Urinary bladder (tissue), 4 donors: ENCODE results near the gene CDK5RAP1. TPM values are rescaled to one million over a fixed set of nuclear protein-coding genes. Genes with fewer than 3 reads are reported as not detected.

ENCODE experiments used
- DNase-seq: peaks from one replicate; pipeline ENCODE4 v3.0.0-alpha.2; 2015; ENCODE audit errors: extremely low spot score
- H3K27ac ChIP-seq: one replicate; pipeline ENCODE4 v1.5.1; 2013; ENCODE audit warnings: low read depth, mild to moderate bottlenecking, moderate library complexity
- H3K36me3 ChIP-seq: one replicate; pipeline ENCODE4 v1.6.1; 2013; ENCODE audit warnings: mild to moderate bottlenecking, moderate library complexity; ENCODE audit not compliant: insufficient read depth
- H3K4me1 ChIP-seq: one replicate; pipeline ENCODE4 v1.6.1; 2013; ENCODE audit warnings: mild to moderate bottlenecking, moderate library complexity; ENCODE audit not compliant: insufficient read depth
- H3K4me3 ChIP-seq: one replicate; pipeline ENCODE4 v1.5.1; 2013; ENCODE audit warnings: low read depth, low read length
- WGBS: extraction: QIAGEN DNeasy Blood & Tissue Kit; methylation state at CpG from one replicate; pipeline ENCODE4 v1.1.7; 2013; 5-methylcytosine and 5-hydroxymethylcytosine counted together
- polyA plus RNA-seq: library from polyadenylated mRNA; stranded (reverse); fragments of 200-250 nt; gene quantifications from one replicate; pipeline ENCODE4 v1.2.3, GENCODE V29; 2013
- total RNA-seq: library from RNA; depleted of rRNA; stranded (reverse); fragments of >200 nt; gene quantifications from one replicate; pipeline ENCODE4 v1.2.3, GENCODE V29; 2014
- donor health status: healthy with polysubstance abuse.
- donor health status: healthy.

CDK5RAP1 gene
- total and polyA plus RNA-seq, 2 donors: 16.5 to 22.6 TPM

GRCh38 chr20:33320006-33320405, 81.3 kb downstream of the CDK5RAP1 start:
- H3K4me3 ChIP-seq: no peak overlapping the region
- H3K36me3 ChIP-seq: no peaks in the 10 kb centered on the region
- WGBS: 76% methylated on average over 10 of the region's 10 CpGs
- no peak for DNase-seq
- H3K27ac ChIP-seq: no peak overlapping the region
- H3K4me1 ChIP-seq: no peaks in the 10 kb centered on the region

DNA sequence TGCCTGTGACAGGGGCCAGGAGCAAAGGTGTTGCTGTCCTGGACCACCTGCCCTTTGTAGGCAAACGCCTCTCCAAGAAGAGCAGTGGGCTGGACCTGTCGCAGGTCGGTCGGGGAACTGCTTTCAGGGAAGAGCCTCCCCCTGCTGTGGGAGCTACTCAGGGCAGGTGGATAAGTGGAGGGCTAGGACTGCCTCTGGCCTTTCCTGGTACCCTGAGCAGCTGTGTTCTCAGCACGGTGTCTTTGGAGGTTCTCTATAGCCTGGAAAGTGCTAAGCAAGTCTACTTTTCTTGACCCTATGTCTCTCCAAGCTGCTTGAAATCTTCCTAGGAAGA, 83.3 kb downstream of the CDK5RAP1 start:
- 24% methylated on average over 5 of the region's 5 CpGs for WGBS
- DNase-seq: no peak
- Histone ChIP-seq H3K27ac (no peak overlapping the region), H3K4me3 (no peak overlapping the region), H3K4me1 (no peaks in the 10 kb centered on the region), H3K36me3 (no peaks in the 10 kb centered on the region)

DNA sequence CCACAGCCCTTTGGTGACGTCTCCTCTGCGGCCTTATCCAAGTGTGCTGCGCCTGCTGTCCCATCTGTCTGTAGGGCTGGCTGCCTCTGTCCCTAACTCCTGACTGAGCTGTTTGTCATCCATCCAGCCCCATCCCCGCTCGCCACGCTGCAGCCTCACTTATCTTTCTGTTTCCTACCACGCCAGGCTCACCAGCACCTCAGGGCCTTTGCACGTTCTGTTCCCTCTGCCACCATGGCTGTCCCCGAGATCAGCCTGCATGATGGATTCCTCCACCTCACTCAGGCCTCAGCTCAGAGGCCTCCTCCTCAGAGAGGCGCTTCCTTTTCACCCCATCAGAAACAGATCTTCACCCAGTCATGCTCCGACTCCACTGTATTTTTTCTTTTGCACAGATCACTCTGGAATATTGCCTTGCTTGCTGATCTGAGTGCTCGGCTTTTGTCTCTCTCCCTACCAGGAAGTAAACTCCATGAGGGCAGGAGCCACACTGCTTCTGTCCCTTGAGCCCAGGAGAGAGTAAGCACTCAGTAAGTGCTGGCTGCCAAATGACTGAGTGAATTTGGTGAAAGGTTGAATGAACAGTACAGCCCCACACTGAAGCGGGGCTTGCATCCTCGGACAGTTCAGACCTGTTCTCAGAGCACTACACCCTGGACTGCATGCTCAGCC, 83.8 kb downstream of the CDK5RAP1 start:
- no peaks in the 10 kb centered on the region for H3K36me3 ChIP-seq
- no peak for DNase-seq
- WGBS: 88% methylated on average over 14 of the region's 14 CpGs
- no peak overlapping the region for H3K4me3 ChIP-seq
- H3K27ac ChIP-seq: no peak overlapping the region
- no peaks in the 10 kb centered on the region for H3K4me1 ChIP-seq

DNA sequence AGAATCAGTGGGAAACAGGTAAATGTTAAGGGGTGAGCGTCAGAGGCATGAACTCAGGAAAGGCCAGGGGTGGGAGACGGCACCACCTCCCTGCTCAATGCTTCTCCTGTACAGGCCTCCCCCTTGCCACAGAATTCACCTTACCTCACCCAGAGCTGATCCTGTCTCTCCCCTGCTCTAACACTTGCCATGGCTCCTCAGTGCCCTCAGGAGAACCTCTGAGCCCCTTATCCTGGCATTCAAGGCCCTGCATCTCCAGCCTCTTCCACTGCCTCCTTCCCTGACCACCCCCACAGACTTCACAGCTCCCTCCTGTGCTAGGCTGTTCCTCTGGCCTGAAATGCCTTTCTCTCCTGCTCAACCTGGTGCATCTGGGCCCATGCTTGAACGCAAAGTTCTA, 84.4 kb downstream of the CDK5RAP1 start:
- no peak for DNase-seq
- WGBS: 80% methylated on average over 3 of the region's 3 CpGs
- H3K4me3 ChIP-seq: no peak overlapping the region
- H3K27ac ChIP-seq: no peak overlapping the region
- no peaks in the 10 kb centered on the region for H3K4me1 ChIP-seq
- no peaks in the 10 kb centered on the region for H3K36me3 ChIP-seq

- H3K27ac ChIP-seq: no peak overlapping the region
- H3K36me3 ChIP-seq: no peaks in the 10 kb centered on the region
- no peaks in the 10 kb centered on the region for H3K4me1 ChIP-seq
- no peak overlapping the region for H3K4me3 ChIP-seq
- WGBS: 75% methylated on average over 5 of the region's 5 CpGs
- no peak for DNase-seq
These were observed 85.0 kb downstream of the CDK5RAP1 start for GRCh38 chr20:33316343-33316742.

DNA sequence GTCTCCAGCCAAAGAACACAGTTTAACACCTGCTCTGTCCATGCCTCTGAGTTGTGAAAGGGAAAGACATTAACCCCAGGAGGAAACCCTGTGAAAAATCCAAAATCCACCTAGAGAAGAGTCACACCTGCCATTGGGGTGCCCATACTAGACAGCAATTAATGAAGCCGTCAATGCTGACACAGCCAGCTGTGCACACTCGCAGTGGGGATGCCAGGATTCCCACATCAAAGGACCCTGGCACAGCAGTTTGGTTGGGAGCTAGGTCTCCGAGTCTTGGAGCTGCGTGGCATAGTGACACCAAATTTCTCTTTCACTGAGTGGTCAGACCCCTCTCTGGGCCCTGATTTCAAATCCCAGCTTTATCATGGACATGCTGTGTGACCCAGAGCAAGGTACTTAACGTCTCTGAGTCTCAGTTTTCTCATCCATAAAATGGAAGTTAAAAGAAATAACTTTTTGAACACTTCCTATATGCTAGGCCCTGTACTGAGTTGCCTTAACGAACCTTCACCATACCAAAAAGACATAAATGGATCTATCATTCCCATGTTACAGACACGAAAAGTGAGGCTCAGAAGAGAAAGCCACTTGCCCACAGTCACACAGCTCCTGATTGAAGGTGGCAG, 87.5 kb downstream of the CDK5RAP1 start:
- H3K27ac ChIP-seq: no peak overlapping the region
- 87% methylated on average over 7 of the region's 7 CpGs for WGBS
- H3K4me3 ChIP-seq: no peak overlapping the region
- no peaks in the 10 kb centered on the region for H3K36me3 ChIP-seq
- no peak for DNase-seq
- no peaks in the 10 kb centered on the region for H3K4me1 ChIP-seq

- Histone ChIP-seq H3K4me3 (no peak overlapping the region), H3K4me1 (no peaks in the 10 kb centered on the region), H3K36me3 (no peaks in the 10 kb centered on the region), H3K27ac (no peak overlapping the region)
- 86% methylated on average over 11 of the region's 11 CpGs for WGBS
- DNase-seq: no peak
These were observed 88.7 kb downstream of the CDK5RAP1 start for GRCh38 chr20:33312583-33312982.

DNA sequence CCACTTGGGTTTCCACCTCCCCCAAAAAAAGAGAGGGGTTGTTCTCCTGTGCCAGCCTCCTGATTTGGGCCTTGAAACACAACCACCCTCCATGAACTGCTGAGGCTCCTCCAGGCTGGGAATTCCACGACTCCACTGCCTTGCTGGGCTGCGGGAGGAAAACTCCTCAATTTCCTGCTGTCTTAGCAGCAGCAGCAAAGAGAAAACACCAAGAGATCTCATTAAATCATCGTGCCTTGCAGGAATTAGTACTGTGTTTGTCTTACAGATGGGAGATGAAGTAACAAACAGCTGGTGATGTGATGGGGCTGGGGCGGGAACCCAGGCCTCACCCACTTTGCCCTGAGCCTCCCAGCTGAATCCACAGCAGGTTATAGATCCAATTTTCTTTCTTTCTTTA, 89.3 kb downstream of the CDK5RAP1 start:
- H3K4me3 ChIP-seq: no peak overlapping the region
- DNase-seq: no peak
- WGBS: 51% methylated on average over 4 of the region's 4 CpGs
- no peaks in the 10 kb centered on the region for H3K36me3 ChIP-seq
- H3K4me1 ChIP-seq: no peaks in the 10 kb centered on the region
- H3K27ac ChIP-seq: no peak overlapping the region

DNA sequence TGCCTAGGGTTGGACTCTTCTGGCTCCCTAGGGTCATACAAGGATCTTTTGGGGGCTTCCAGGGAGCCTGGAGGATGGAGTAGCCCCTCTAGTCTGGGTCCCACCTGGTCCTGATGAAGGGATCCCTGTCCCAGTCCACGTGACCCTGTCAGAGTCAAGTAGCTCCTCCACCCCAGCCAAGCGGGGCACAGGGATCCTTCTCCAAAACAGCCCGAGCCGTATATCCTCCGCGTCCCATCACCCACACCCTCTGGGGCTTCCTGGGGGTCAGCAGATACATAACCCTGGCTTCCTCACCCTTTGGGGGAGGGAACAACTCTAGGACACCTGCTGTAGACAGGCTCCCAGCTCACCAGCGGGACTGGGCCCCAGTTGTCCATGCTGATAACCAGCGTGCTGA, 90.3 kb downstream of the CDK5RAP1 start:
- Histone ChIP-seq H3K4me3 (no peak overlapping the region), H3K36me3 (no peaks in the 10 kb centered on the region), H3K27ac (no peak overlapping the region), H3K4me1 (no peaks in the 10 kb centered on the region)
- DNase-seq: no peak
- 82% methylated on average over 8 of the region's 8 CpGs for WGBS

- 75% methylated on average over 6 of the region's 6 CpGs for WGBS
- Histone ChIP-seq H3K27ac (no peak overlapping the region), H3K4me1 (no peaks in the 10 kb centered on the region), H3K4me3 (no peak overlapping the region), H3K36me3 (no peaks in the 10 kb centered on the region)
- no peak for DNase-seq
These were observed 90.9 kb downstream of the CDK5RAP1 start for GRCh38 chr20:33310327-33310899.

- no peak overlapping the region for H3K27ac ChIP-seq
- 20% methylated on average over 2 of the region's 2 CpGs for WGBS
- no peak for DNase-seq
- no peaks in the 10 kb centered on the region for H3K36me3 ChIP-seq
- no peak overlapping the region for H3K4me3 ChIP-seq
- H3K4me1 ChIP-seq: no peaks in the 10 kb centered on the region
These were observed 91.7 kb downstream of the CDK5RAP1 start for GRCh38 chr20:33309631-33310030.

Other genes with a start within 250 kb of the CDK5RAP1 start
- gene BPIFA2, start 233.4 kb downstream of the CDK5RAP1 start, total RNA-seq: not detected
- gene BPIFA2, start 233.4 kb downstream of the CDK5RAP1 start, polyA plus RNA-seq: not detected
- not detected for gene BPIFA3, start 184.2 kb downstream of the CDK5RAP1 start, total RNA-seq
- not detected for gene BPIFA3, start 184.2 kb downstream of the CDK5RAP1 start, polyA plus RNA-seq
- gene BPIFA1, start 165.5 kb downstream of the CDK5RAP1 start, total RNA-seq: not detected
- not detected for gene BPIFA1, start 165.5 kb downstream of the CDK5RAP1 start, polyA plus RNA-seq
- not detected for gene BPIFB1, start 118.3 kb downstream of the CDK5RAP1 start, total RNA-seq
- gene BPIFB1, start 118.3 kb downstream of the CDK5RAP1 start, polyA plus RNA-seq: not detected
- 9.3 TPM for gene SNTA1, start 42.2 kb upstream of the CDK5RAP1 start, total RNA-seq
- gene SNTA1, start 42.2 kb upstream of the CDK5RAP1 start, polyA plus RNA-seq: 50.6 TPM
- gene CBFA2T2, start 88.6 kb upstream of the CDK5RAP1 start, total RNA-seq: 16.0 TPM
- 12.5 TPM for gene CBFA2T2, start 88.6 kb upstream of the CDK5RAP1 start, polyA plus RNA-seq